Measurements from ENCODE around the gene CTIF. TPM values are rescaled to one million over a fixed set of nuclear protein-coding genes. Genes with fewer than 3 reads are reported as not detected.

Gene CTIF
- total RNA-seq, 2 experiments from 2014 or later, result 0.06 to 0.38 TPM

DNA sequence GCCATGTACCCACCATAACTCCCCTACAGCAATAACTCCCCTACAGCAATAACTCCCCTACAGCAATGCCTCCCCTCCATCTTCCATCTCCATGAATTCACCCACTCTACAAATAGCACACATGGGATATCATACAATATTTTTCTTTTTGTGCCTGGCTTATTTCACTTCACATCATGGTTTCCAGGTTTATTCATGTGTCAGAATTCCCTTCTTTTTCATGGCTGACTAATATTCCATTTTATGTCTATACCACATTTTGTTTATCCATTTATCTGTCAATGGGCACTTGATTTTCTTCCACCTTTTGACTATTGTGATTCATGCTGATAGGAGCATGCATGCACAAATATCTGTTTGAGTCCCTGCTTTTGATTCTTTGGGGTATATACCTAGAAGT, 233.6 kb downstream of the CTIF start:
- H3K9me3 ChIP-seq (ENCODE audit: low read length), result no peaks in the 10 kb centered on the region
- no peaks in the 10 kb centered on the region for H3K79me2 ChIP-seq (ENCODE audit: insufficient read depth, low read depth, low read length)
- no peaks in the 10 kb centered on the region for H3K36me3 ChIP-seq (ENCODE audit: insufficient read depth, low read length)
- POLR2A ChIA-PET, result no interaction called here
- no peak overlapping the region for H3K27ac ChIP-seq (ENCODE audit: low read depth, low read length, poor library complexity, severe bottlenecking)
- CTCF ChIA-PET (ENCODE audit: unreplicated experiment), result no interaction called here
- H3K9me2 ChIP-seq (ENCODE audit: insufficient read depth, low read length), result no peaks in the 10 kb centered on the region
- no peak overlapping the region for H3K4me3 ChIP-seq (ENCODE audit: low read depth, low read length, poor library complexity, severe bottlenecking)
- peaks cover 9% of the 10 kb centered on the region for H3K4me1 ChIP-seq (ENCODE audit: insufficient read depth, low read length, poor library complexity, severe bottlenecking)
- BruUV-seq (replicated peaks), result no TSS peak
- intact Hi-C loops (cut with micrococcal nuclease; ENCODE audit: unreplicated experiment), result no loop called here
- no peak for DNase-seq (ENCODE audit: low spot score)
- no peak overlapping the region for H3K4me2 ChIP-seq (ENCODE audit: low read length)
- TF ChIP-seq, protein P1, sequence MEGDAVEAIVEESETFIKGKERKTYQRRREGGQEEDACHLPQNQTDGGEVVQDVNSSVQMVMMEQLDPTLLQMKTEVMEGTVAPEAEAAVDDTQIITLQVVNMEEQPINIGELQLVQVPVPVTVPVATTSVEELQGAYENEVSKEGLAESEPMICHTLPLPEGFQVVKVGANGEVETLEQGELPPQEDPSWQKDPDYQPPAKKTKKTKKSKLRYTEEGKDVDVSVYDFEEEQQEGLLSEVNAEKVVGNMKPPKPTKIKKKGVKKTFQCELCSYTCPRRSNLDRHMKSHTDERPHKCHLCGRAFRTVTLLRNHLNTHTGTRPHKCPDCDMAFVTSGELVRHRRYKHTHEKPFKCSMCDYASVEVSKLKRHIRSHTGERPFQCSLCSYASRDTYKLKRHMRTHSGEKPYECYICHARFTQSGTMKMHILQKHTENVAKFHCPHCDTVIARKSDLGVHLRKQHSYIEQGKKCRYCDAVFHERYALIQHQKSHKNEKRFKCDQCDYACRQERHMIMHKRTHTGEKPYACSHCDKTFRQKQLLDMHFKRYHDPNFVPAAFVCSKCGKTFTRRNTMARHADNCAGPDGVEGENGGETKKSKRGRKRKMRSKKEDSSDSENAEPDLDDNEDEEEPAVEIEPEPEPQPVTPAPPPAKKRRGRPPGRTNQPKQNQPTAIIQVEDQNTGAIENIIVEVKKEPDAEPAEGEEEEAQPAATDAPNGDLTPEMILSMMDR (conservative IDR thresholded peaks at IDR 0.05; ENCODE audit: low read length), result no peak
- TF ChIP-seq EZH2phosphoT487 (IDR thresholded peaks at IDR 0.05; ENCODE audit: borderline replicate concordance, low read depth, low read length), result no peak
- H4K20me1 ChIP-seq (ENCODE audit: insufficient read depth, low read length), result no peaks in the 10 kb centered on the region
- H2AFZ ChIP-seq (ENCODE audit: low read length), result no peak overlapping the region

- POLR2A ChIA-PET, result no interaction called here
- Histone ChIP-seq H3K4me3 (ENCODE audit: low read depth, low read length, poor library complexity, severe bottlenecking) (no peak overlapping the region), H2AFZ (ENCODE audit: low read length) (no peak overlapping the region), H3K27ac (ENCODE audit: low read depth, low read length, poor library complexity, severe bottlenecking) (no peak overlapping the region), H3K9me2 (ENCODE audit: insufficient read depth, low read length) (no peaks in the 10 kb centered on the region), H3K4me2 (ENCODE audit: low read length) (no peak overlapping the region), H3K79me2 (ENCODE audit: insufficient read depth, low read depth, low read length) (no peaks in the 10 kb centered on the region), H3K36me3 (ENCODE audit: insufficient read depth, low read length) (no peaks in the 10 kb centered on the region), H3K4me1 (ENCODE audit: insufficient read depth, low read length, poor library complexity, severe bottlenecking) (peaks cover 22% of the 10 kb centered on the region), H4K20me1 (ENCODE audit: insufficient read depth, low read length) (no peaks in the 10 kb centered on the region), H3K9me3 (ENCODE audit: low read length) (no peaks in the 10 kb centered on the region)
- DNase-seq (ENCODE audit: low spot score), result no peak
- CTCF ChIA-PET (ENCODE audit: unreplicated experiment), result no interaction called here
- intact Hi-C loops (cut with micrococcal nuclease; ENCODE audit: unreplicated experiment), result no loop called here
- BruUV-seq (replicated peaks), result no TSS peak
- TF ChIP-seq, protein P1 (conservative IDR thresholded peaks at IDR 0.05; ENCODE audit: low read length), result no peak
- TF ChIP-seq EZH2phosphoT487 (IDR thresholded peaks at IDR 0.05; ENCODE audit: borderline replicate concordance, low read depth, low read length), result no peak
Observed at GRCh38 chr18:48773821-48774220, 235.0 kb downstream of the CTIF start.

DNA sequence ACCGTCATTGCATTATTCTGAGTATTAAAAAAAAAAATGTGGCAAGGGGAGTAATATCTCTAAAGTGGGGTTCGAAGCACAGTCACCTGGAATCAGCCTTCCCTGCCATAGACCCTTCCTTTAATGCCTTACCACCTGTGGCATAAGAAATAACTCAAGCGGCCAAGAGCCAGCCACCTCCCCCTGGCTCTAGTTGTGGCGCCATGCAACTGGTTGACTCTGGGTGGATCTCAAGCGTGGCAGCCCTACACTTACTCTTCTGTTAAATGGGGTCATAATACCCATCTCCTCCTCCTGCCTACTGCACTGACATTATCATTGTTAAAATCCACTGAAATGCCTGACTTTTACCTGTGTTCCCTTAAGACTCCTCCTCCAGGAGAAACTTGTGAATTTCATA, 236.1 kb downstream of the CTIF start:
- intact Hi-C loops (cut with micrococcal nuclease; ENCODE audit: unreplicated experiment), result loop anchor here (5.0 kb wide), 2 partner anchors 122 to 247 kb away; no protein-coding TSS in a partner anchor
- Histone ChIP-seq H3K4me3 (ENCODE audit: low read depth, low read length, poor library complexity, severe bottlenecking) (no peak overlapping the region), H3K4me1 (ENCODE audit: insufficient read depth, low read length, poor library complexity, severe bottlenecking) (peaks cover 30% of the 10 kb centered on the region), H3K36me3 (ENCODE audit: insufficient read depth, low read length) (no peaks in the 10 kb centered on the region), H3K9me3 (ENCODE audit: low read length) (no peaks in the 10 kb centered on the region), H4K20me1 (ENCODE audit: insufficient read depth, low read length) (no peaks in the 10 kb centered on the region), H2AFZ (ENCODE audit: low read length) (no peak overlapping the region), H3K27ac (ENCODE audit: low read depth, low read length, poor library complexity, severe bottlenecking) (no peak overlapping the region), H3K4me2 (ENCODE audit: low read length) (no peak overlapping the region), H3K79me2 (ENCODE audit: insufficient read depth, low read depth, low read length) (no peaks in the 10 kb centered on the region), H3K9me2 (ENCODE audit: insufficient read depth, low read length) (no peaks in the 10 kb centered on the region)
- no TSS peak for BruUV-seq (replicated peaks)
- POLR2A ChIA-PET, result no interaction called here
- CTCF ChIA-PET (ENCODE audit: unreplicated experiment), result no interaction called here
- TF ChIP-seq, protein P1 (conservative IDR thresholded peaks at IDR 0.05; ENCODE audit: low read length), result no peak
- no peak for TF ChIP-seq EZH2phosphoT487 (IDR thresholded peaks at IDR 0.05; ENCODE audit: borderline replicate concordance, low read depth, low read length)
- no peak for DNase-seq (ENCODE audit: low spot score)

Data from OCI-LY7 (cell line).